GM04504 (cell line): Measurements from ENCODE around the gene TBC1D2B.
"Not testable (repeated sequence)": the region's sequence is repeated elsewhere in the genome, so short reads cannot be mapped to it uniquely, and the experiment has no call there.

ENCODE experiments used
- DNase-seq: peaks from one replicate; pipeline ENCODE4 v3.0.0-alpha.2; 2012; ENCODE audit warnings: low read depth

Gene TBC1D2B

DNA sequence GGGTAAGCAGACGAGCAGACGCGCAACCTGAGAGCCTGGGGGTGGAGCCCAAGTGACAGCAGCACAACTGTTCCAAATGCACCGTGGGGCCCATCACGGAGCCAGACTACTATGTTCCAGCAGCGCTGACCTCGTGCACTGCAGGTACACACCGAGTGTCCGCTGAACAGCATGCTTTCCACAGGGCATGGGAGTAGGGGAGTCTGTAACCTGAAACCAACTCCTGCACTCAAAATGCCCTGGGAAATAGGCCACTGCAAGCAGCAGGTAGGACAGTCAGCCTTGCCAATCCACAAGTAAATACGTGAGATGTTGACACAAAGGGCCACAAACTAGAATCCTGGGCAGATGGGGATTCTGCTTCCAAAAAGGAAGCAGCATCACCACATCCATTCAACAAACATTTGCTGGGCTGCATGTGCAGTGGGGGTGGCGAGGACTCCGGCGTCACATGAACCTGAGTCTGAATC is 73.9 kb downstream of the TBC1D2B start:
- no peak for DNase-seq

- DNase-seq = no peak
Measured at GRCh38 chr15:78002996-78003395, 74.5 kb downstream of the TBC1D2B start.

DNA sequence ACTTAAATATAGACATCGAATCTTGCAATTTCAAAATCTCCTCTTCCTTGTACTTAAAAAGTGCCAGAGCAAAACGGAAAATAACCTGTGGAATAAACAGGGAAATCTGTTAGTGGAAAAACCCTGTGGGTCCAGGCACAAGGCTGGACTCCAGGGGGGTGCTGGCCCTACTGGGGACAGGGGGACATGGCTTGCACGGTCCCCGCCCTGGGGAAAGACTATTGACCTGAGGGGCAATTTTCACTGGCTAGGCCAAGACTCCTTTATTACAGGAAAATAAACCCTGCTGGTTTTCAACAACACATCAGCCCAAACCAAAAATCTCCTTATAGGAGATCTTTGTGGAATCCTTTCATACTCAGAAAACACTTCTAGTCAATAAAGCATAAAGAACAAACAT is 75.9 kb downstream of the TBC1D2B start:
- no peak for DNase-seq

DNA sequence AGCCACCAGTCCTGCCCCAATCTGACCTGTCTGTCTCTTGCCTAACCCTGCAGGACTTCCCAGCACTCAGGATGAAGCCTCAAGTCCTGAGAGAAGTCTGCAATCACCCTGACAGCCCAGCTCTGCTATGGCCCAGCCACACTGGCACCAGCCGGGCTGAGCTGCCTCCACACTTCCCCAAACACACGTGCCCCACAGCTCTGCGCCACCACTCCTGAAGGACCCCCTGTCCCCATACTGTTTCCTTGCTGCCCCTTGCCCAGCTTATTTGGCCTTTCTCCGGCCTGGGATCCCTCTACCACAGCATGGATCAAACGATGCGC is 76.6 kb downstream of the TBC1D2B start:
- DNase-seq = no peak

GRCh38 chr15:78000091-78000926 is 77.2 kb downstream of the TBC1D2B start:
- DNase-seq = no peak

- no peak for DNase-seq
Measured at GRCh38 chr15:77999486-77999885, 78.0 kb downstream of the TBC1D2B start.

- DNase-seq = no peak
Measured at GRCh38 chr15:77998592-77998991, 78.9 kb downstream of the TBC1D2B start.

GRCh38 chr15:77997761-77998554 is 79.6 kb downstream of the TBC1D2B start:
- not testable (repeated sequence) for DNase-seq

- DNase-seq = not testable (repeated sequence)
Measured at GRCh38 chr15:77997221-77997620, 80.3 kb downstream of the TBC1D2B start.

DNA sequence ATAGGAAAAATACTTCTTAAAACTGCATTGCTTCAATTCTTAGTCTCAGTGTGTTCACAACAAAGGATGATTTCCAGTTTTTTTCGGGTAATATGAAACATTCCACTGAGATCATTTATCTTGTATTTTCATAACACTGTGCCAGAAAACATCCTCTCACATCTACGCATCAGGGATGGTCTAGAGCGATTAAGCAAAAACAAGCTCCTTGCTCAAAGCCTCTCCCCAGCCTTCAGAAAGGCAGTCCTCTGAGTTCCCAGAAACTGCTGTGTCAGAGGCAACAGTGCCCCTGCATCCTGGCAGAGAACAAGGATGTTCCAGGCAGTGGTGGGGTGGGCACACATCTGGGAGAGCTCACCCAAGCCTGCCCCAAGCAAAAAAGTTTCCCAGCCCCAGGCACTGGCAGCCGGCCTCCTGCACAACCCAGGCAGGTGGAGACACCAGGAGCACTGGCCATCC is 80.8 kb downstream of the TBC1D2B start:
- DNase-seq = not testable (repeated sequence)

DNA sequence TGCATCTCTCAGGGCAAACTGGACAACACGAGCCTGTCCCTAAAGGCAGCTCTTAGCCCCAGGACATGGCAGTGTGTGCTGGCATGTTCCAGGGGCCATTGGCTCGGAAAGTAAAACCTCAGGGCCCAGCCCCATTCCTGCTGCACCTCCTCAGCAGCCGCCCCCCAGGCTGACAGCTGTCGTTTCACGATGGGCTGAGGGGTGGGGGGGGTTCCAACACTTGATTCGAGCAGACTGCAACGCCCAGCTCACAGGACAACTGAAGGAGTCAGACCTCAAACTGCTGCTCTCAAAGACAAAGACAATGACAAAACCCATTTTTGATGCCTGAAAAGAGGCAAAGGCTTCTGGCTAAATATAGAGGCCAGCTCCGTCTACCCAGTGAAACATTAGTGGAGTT is 81.3 kb downstream of the TBC1D2B start:
- DNase-seq = not testable (repeated sequence)

DNA sequence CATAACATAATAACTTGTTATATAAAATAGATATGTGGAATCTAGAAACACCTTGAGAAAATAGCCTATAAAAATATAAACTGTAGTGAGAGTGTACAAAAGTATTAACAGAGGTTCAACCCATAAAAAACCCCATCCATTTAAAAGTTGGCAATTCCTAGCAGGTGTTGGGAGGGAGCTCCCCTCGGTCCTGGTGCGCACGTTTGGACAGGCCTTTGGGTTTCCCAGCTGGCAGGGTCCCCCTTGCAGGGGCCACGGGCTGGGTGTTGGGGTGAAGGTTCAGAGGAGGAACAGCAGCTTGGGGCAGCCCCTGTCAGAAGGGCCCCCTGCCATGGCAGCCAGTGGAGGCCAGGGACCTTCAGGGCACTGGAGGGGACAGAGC is 82.0 kb downstream of the TBC1D2B start:
- not testable (repeated sequence) for DNase-seq

GRCh38 chr15:77994893-77995536 is 82.5 kb downstream of the TBC1D2B start:
- DNase-seq = peak; percentile 69

- peak; percentile 90 for DNase-seq
Measured at GRCh38 chr15:77993970-77994693, 83.4 kb downstream of the TBC1D2B start.

DNA sequence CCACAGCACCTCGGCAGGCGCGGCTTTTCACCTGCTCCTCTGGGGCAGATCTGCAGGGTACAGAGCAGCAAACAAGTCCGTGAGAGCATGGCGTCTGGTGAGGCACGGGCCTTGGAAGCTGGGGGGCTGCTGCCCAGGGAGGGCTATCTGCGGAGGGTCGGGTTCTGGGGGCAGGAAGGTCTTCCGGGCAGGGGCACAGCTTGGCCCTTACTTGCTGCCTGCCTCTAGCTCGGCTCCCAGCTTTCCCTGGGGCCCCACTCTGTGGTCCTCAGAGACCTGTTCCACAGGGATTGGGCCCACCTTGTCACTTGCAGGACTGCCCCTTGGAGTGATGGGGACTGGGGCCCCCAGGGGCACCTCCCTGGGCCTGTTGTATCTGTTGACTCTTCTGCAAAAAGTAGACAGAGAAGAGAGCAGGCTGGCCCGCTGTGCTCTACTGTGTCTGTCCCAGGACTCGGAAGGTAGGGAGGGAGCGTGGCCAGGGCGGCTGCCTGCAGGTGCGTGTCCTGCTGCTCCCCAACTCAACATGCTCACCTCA is 84.1 kb downstream of the TBC1D2B start:
- no peak for DNase-seq

DNA sequence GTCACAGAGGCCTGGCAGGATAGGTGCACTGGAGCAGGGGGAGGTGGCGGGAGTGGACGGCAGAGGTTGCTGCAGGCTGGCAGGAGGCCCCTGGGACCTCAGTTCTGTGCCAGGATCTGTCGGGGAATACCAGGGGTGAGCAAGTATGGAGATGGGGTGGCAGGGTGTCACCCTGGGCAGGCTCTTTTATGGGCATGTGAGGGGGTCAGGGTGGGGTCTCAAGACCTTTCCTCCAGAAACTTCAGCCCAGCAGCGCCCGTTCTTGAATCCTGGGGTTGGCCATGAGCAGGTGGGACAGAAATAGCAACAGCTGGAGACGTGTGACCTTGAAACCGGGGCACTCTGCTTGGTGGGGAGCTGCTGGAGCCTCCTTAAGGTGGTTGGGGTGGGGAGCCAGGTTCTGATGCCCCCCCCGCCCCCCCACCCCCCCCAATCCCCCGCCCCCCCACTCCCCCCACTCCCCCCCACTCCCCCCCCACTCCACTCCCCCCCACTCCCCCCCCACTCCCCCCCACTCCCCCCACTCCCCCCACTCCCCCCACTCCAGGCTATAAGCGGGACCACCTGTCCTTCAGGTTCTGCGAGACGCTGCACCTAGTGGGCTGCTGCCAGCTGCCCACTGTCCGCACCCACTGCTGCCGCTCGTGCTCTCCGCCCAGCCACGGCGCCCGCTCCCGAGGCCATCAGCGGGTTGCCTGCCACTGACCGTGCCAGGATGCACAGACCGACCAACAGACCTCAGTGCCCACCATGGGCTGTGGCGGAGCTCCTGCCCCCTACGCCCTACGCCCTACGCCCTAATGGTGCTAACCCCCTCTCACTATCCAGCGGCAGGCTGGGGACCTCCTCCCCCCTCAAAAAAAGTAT is 84.9 kb downstream of the TBC1D2B start:
- DNase-seq = no peak

DNA sequence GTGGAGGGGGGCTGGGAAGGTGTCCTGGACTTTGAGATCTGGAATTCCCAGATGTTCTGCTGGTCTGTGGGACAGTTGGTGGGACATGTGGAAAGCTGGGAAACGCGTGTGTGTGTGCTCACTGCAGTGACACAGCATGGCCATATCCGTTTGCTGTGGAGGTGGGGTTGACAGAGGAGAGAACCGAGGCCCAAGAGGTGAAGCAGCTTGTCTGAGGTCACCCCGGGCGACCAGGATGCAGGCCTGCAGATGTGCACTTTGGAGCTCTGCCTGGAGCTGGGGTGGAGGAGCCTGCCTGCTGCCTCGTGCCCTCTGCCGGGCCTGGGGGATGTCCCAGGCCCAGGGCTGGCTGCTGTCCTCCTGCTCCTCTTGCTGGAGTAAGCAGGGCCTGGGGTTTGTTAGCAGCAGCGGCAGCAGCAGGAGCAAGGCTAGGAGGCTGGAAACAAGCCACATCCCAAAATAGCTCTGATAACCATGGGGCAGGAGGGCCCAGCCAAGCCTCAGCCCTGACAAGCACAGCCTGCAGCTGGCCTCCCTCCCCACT is 85.8 kb downstream of the TBC1D2B start:
- DNase-seq = peak; percentile 53

GRCh38 chr15:77991029-77991406 is 86.5 kb downstream of the TBC1D2B start:
- no peak for DNase-seq

- DNase-seq = no peak
Measured at GRCh38 chr15:77989296-77990143, 88.0 kb downstream of the TBC1D2B start.
